OCI-LY7 (cell line): ENCODE data around the gene TMEM139. TPM values are rescaled to one million over a fixed set of nuclear protein-coding genes. Genes with fewer than 3 reads are reported as not detected.

ENCODE experiments used
- BruUV-seq: library from RNA; stranded (reverse); fragments of 400-500 nt; replicated peaks from 2 replicates; lab custom pipeline; 2021; lab: Mats Ljungman, UMichigan
- CTCF ChIA-PET: fragments of 300-600 bp; sonication (Branson Sonifier 250); formaldehyde crosslinking; loops from one replicate; lab custom pipeline; 2022; ENCODE audit warnings: antibody characterized with exemption; ENCODE audit not compliant: unreplicated experiment; lab: Charles Lee
- POLR2A ChIA-PET: fragments of 300-600 bp; sonication (Branson Sonifier 250); formaldehyde crosslinking; loops from one replicate; lab custom pipeline; 2022; ENCODE audit warnings: antibody characterized with exemption; lab: Charles Lee
- DNase-seq: peaks from one replicate; pipeline ENCODE4 v3.0.0-alpha.2; 2015; ENCODE audit warnings: low spot score
- H2AFZ ChIP-seq: fragments of 200-600 bp; sonication (generic), shearing (Covaris generic); 2 replicates; pipeline ENCODE4 v1.6.1; 2014; ENCODE audit warnings: mild to moderate bottlenecking, antibody characterized with exemption, low read length, moderate library complexity
- H3K27ac ChIP-seq: fragments of 200-600 bp; sonication (generic); 2 replicates; pipeline ENCODE4 v1.5.1; 2014; ENCODE audit warnings: mixed run types, low read depth, mild to moderate bottlenecking, moderate library complexity, low read length, inconsistent platforms; ENCODE audit not compliant: poor library complexity, severe bottlenecking
- H3K36me3 ChIP-seq: fragments of 200-600 bp; sonication (generic); 2 replicates; pipeline ENCODE4 v1.6.1; 2014; ENCODE audit warnings: mild to moderate bottlenecking, antibody characterized with exemption, low read length, moderate library complexity, mixed read lengths; ENCODE audit not compliant: insufficient read depth
- H3K4me1 ChIP-seq: fragments of 200-600 bp; sonication (generic); 2 replicates; pipeline ENCODE4 v1.5.1; 2014; ENCODE audit warnings: mild to moderate bottlenecking, low read length; ENCODE audit not compliant: insufficient read depth, poor library complexity, severe bottlenecking
- H3K4me2 ChIP-seq: fragments of 200-600 bp; sonication (generic); 2 replicates; pipeline ENCODE4 v1.6.1; 2014; ENCODE audit warnings: mild to moderate bottlenecking, low read length
- H3K4me3 ChIP-seq: fragments of 200-600 bp; sonication (generic); 2 replicates; pipeline ENCODE4 v1.5.1; 2014; ENCODE audit warnings: mild to moderate bottlenecking, low read depth, low read length; ENCODE audit not compliant: poor library complexity, severe bottlenecking
- H3K79me2 ChIP-seq: fragments of 200-600 bp; sonication (generic); 2 replicates; pipeline ENCODE4 v1.6.1; 2016; ENCODE audit warnings: low read depth, mild to moderate bottlenecking, low read length, moderate library complexity, mixed read lengths; ENCODE audit not compliant: insufficient read depth
- H3K9me2 ChIP-seq: fragments of 200-600 bp; sonication (generic); 2 replicates; pipeline ENCODE4 v1.6.1; 2016; ENCODE audit warnings: mild to moderate bottlenecking, low read length, mixed read lengths; ENCODE audit not compliant: insufficient read depth
- H3K9me3 ChIP-seq: fragments of 200-600 bp; sonication (generic); 2 replicates; pipeline ENCODE4 v1.6.1; 2014; ENCODE audit warnings: mild to moderate bottlenecking, mixed run types, low read length, mixed read lengths
- H4K20me1 ChIP-seq: fragments of 200-600 bp; sonication (generic); 2 replicates; pipeline ENCODE4 v1.6.1; 2014; ENCODE audit warnings: mild to moderate bottlenecking, antibody characterized with exemption, low read length, moderate library complexity, mixed read lengths; ENCODE audit not compliant: insufficient read depth
- EZH2phosphoT487 ChIP-seq: fragments of 200-600 bp; sonication (generic); IDR thresholded peaks from 2 replicates; pipeline ENCODE4 v1.6.1; 2018; ENCODE audit warnings: low read depth, borderline replicate concordance, mild to moderate bottlenecking, mixed run types, antibody characterized with exemption, low read length, moderate library complexity, mixed read lengths
- intact Hi-C: fragments of 100-400 bp; cut with micrococcal nuclease; formaldehyde crosslinking; loops from one replicate; pipeline ENCODE4 v1.10.0; 2022; ENCODE audit not compliant: unreplicated experiment
- total RNA-seq, 2 experiments: library from RNA; depleted of rRNA in 1 of 2; stranded (reverse); fragments of >200 nt in 1 of 2; shearing (Covaris generic) in 1 of 2; gene quantifications; 2 replicates each; pipeline ENCODE4 v1.2.3, GENCODE V29; 2014 to 2022
- TF ChIP-seq, protein P1 (sequence below): fragments of 200-600 bp; sonication (generic); conservative IDR thresholded peaks from 2 replicates; pipeline ENCODE4 v1.5.1; 2014; ENCODE audit warnings: mild to moderate bottlenecking, antibody characterized with exemption, low read length, moderate library complexity, mixed read lengths

Gene TMEM139
- total RNA-seq, 2 experiments from 2014 or later = 0.46 TPM; not detected in 1

DNA sequence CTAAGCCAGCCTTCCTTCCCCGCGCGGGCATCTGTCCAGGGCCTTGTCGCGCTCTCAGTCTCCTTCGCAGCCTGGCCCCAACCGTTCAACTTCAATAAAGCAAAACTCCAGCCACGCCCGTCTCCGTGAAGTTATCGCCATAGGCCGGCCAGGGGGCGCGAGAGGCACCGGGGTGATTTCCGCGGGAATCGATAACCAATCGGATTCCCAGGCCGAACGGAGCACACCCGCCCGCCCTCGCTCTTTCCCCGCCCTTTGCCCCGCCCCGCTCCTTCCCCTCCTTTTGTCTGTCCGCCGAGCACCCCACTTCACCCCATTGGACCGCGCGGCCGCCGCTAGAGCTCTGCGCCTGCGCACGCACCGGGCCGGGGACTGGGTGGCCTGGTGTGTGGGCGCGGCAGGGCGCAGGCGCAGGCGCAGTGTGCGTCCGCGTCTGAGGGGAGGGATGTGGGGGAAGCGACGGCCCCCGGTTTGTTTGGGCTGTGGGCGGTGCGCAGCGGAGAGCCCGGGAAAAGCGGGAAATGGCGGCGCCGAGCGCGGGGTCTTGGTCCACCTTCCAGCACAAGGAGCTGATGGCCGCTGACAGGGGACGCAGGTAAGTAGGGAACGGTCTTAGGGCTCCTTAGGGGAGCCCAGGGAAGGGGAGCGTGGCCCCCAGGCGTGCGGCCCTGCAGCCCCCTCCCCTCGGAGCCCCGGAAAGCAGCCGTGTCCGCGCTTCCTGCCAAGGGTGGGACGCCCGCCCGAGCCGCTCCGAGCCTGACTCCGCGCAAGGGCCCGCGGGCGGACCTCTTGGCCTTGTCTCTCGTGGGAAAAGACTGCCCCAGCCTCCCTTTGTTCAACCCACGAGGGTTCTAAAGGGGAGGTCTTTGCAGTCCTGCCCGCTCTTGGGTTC lies 3.4 kb downstream of the TMEM139 start, which contains the start of gene CASP2:
Gene CASP2, plus strand, starts transcription at position 417 of the 892 bp plus-strand sequence. Its CDS starts 105 bp downstream, at position 522.
- Histone ChIP-seq H4K20me1 (peaks cover 6% of the 10 kb centered on the region; the same call in 1 of the 2 replicates), H3K79me2 (peaks cover 33% of the 10 kb centered on the region), H3K36me3 (peaks cover 47% of the 10 kb centered on the region), H3K4me3 (peak within 1 kb of the TSS; percentile 95), H3K9me3 (0 out of 2 replicates have a peak, but pooled peaks cover 5% of the 10 kb centered on the region), H2AFZ (peak within 1 kb of the TSS; percentile 93; the same call in 1 of the 2 replicates), H3K9me2 (no peaks in the 10 kb centered on the region), H3K4me2 (peak within 1 kb of the TSS; percentile 88), H3K27ac (peak within 1 kb of the TSS; percentile 66), H3K4me1 (peaks cover 36% of the 10 kb centered on the region)
- peak; percentile 96 for DNase-seq
- intact Hi-C loops = loop anchor here (5.0 kb wide), 2 partner anchors 481 to 1551 kb away; partner anchors contain the start of gene SSBP1
- POLR2A ChIA-PET = interaction anchor here (0.5 to 1.5 kb wide), 11 partner anchors 8 to 1311 kb away, joined by 3 to 8 read pairs (median 6); partner anchors contain the start of gene GSTK1
- no TSS peak for BruUV-seq
- CTCF ChIA-PET = interaction anchor here (0.6 kb wide), 1 partner anchor 39 kb away, joined by 3 read pairs; no protein-coding TSS in a partner anchor
- no peak for TF ChIP-seq EZH2phosphoT487
- TF ChIP-seq, protein P1, sequence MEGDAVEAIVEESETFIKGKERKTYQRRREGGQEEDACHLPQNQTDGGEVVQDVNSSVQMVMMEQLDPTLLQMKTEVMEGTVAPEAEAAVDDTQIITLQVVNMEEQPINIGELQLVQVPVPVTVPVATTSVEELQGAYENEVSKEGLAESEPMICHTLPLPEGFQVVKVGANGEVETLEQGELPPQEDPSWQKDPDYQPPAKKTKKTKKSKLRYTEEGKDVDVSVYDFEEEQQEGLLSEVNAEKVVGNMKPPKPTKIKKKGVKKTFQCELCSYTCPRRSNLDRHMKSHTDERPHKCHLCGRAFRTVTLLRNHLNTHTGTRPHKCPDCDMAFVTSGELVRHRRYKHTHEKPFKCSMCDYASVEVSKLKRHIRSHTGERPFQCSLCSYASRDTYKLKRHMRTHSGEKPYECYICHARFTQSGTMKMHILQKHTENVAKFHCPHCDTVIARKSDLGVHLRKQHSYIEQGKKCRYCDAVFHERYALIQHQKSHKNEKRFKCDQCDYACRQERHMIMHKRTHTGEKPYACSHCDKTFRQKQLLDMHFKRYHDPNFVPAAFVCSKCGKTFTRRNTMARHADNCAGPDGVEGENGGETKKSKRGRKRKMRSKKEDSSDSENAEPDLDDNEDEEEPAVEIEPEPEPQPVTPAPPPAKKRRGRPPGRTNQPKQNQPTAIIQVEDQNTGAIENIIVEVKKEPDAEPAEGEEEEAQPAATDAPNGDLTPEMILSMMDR = 0 out of 2 replicates have a peak, but pooled peaks have one; percentile 34

DNA sequence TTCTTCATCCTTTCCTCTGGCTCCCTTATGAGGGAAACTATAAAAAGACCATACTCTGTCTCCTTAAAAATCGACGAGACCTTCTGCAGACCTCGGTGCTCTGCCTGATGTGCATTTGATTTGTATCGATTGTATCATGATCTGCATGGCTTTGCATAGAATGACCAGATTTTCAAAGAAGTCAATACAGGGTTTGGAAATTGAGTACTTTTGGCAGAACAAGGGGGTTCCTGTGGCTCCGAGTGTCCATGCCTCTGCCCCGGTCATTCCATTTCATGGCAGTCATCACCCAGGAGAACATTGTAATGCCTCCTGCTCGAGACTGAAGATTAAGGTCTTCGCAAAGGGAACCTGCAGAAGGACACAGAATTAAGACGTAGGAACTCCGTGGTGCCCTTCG lies 4.1 kb downstream of the TMEM139 start:
- peak overlapping the region; percentile 88 for H3K4me2 ChIP-seq
- H3K27ac ChIP-seq = peak overlapping the region; percentile 66
- CTCF ChIA-PET = no interaction called here
- H4K20me1 ChIP-seq = peaks cover 6% of the 10 kb centered on the region; the same call in 1 of the 2 replicates
- no peak for TF ChIP-seq EZH2phosphoT487
- TF ChIP-seq, protein P1 = no peak
- peaks cover 53% of the 10 kb centered on the region for H3K36me3 ChIP-seq
- H3K4me3 ChIP-seq = peak overlapping the region; percentile 95
- peak; percentile 19 for DNase-seq
- peak overlapping the region; percentile 36; the same call in 1 of the 2 replicates for H2AFZ ChIP-seq
- peaks cover 30% of the 10 kb centered on the region for H3K4me1 ChIP-seq
- POLR2A ChIA-PET = interaction anchor here (0.5 to 1.2 kb wide), 5 partner anchors 9 to 1312 kb away, joined by 3 to 8 read pairs (median 6); no protein-coding TSS in a partner anchor
- peaks cover 33% of the 10 kb centered on the region for H3K79me2 ChIP-seq
- TSS peak; percentile 70 for BruUV-seq
- H3K9me3 ChIP-seq = 0 out of 2 replicates have a peak, but pooled peaks cover 5% of the 10 kb centered on the region
- intact Hi-C loops = loop anchor here (5.0 kb wide), 2 partner anchors 482 to 1552 kb away; partner anchors contain the start of gene SSBP1
- no peaks in the 10 kb centered on the region for H3K9me2 ChIP-seq
